ENCODE measurements around the gene NDST1.
"Not testable (repeated sequence)": the region's sequence is repeated elsewhere in the genome, so short reads cannot be mapped to it uniquely, and the experiment has no call there.

NDST1 gene

GRCh38 chr5:150508828-150509227 lies 897 bp downstream of the NDST1 start:
- no peak for DNase-seq

- no peak for DNase-seq
Measured at GRCh38 chr5:150509992-150510391, 2.1 kb downstream of the NDST1 start.

GRCh38 chr5:150510460-150511263 lies 2.7 kb downstream of the NDST1 start:
- no peak for DNase-seq

- DNase-seq: no peak
Measured at GRCh38 chr5:150511578-150512367, 3.8 kb downstream of the NDST1 start.

GRCh38 chr5:150512368-150512747 lies 4.4 kb downstream of the NDST1 start:
- DNase-seq: no peak

- no peak for DNase-seq
Measured at GRCh38 chr5:150513375-150514309, 5.7 kb downstream of the NDST1 start.

GRCh38 chr5:150514708-150515211 lies 6.8 kb downstream of the NDST1 start:
- DNase-seq: peak in 1 of 2 experiments; percentile 37

- no peak for DNase-seq
Measured at GRCh38 chr5:150515446-150515845, 7.5 kb downstream of the NDST1 start.

- DNase-seq: no peak
Measured at GRCh38 chr5:150516011-150516410, 8.1 kb downstream of the NDST1 start.

GRCh38 chr5:150517272-150518152 lies 9.6 kb downstream of the NDST1 start:
- DNase-seq: peak; percentile 19 to 22

- DNase-seq: not testable (repeated sequence)
Measured at GRCh38 chr5:150518712-150519559, 11.0 kb downstream of the NDST1 start.

GRCh38 chr5:150519560-150519945 lies 11.6 kb downstream of the NDST1 start:
- DNase-seq: no peak

GRCh38 chr5:150519978-150520377 lies 12.0 kb downstream of the NDST1 start:
- no peak for DNase-seq

- DNase-seq: no peak
Measured at GRCh38 chr5:150520747-150521521, 13.0 kb downstream of the NDST1 start.

- no peak for DNase-seq
Measured at GRCh38 chr5:150521522-150521817, 13.5 kb downstream of the NDST1 start.

- no peak for DNase-seq
Measured at GRCh38 chr5:150521939-150522503, 14.1 kb downstream of the NDST1 start.

- DNase-seq: peak; percentile 34 to 54
Measured at GRCh38 chr5:150522504-150523414, 14.8 kb downstream of the NDST1 start.

GRCh38 chr5:150523472-150524350 lies 15.8 kb downstream of the NDST1 start:
- DNase-seq: peak; percentile 6 to 32
